Stomach (tissue), 4 donors: ENCODE data around the gene KIF2C.
"Not testable (repeated sequence)": the region's sequence is repeated elsewhere in the genome, so short reads cannot be mapped to it uniquely, and the experiment has no call there.

Experiments
- EP300 ChIP-seq: sonication (generic); formaldehyde crosslinking; IDR thresholded peaks from one replicate; pipeline ENCODE4 v1.6.1; 2017; ENCODE audit warnings: antibody characterized with exemption
- POLR2A ChIP-seq, 4 donors: fragments of 450-650 bp; IDR thresholded peaks; one replicate each; pipeline ENCODE4 v1.6.1; 2016; ENCODE audit warnings: antibody characterized with exemption in 4 of 4, control low read depth in 2 of 4, mild to moderate bottlenecking in 1 of 4, moderate library complexity in 1 of 4
- TF ChIP-seq, protein P1 (sequence below), 7 experiments: fragments of 450-650 bp in 4 of 7; fragments of 200-600 bp in 3 of 7; sonication (generic) in 3 of 7; IDR thresholded peaks; one replicate each; pipeline ENCODE4 v1.5.1; 2016 to 2019; ENCODE audit warnings: antibody characterized with exemption in 7 of 7, control low read depth in 2 of 7, mild to moderate bottlenecking in 1 of 7

DNA sequence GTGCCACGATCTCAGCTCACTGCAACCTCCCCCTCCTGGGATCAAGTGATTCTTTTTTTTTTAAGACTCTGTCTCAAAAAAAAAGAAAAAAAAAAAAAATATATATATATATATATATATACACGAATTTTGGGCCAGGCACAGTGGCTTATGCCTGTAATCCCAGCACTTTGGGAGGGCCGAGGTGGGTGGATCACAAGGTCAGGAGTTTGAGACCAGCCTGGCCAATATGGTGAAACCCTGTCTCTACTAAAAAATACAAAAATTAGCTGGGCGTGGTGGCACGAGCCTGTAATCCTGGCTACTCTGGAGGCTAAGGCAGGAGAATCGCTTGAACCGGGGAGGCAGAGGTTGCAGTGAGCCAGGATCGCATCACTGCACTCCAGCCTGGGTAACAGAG is 58.2 kb downstream of the KIF2C start:
- TF ChIP-seq, protein P1, sequence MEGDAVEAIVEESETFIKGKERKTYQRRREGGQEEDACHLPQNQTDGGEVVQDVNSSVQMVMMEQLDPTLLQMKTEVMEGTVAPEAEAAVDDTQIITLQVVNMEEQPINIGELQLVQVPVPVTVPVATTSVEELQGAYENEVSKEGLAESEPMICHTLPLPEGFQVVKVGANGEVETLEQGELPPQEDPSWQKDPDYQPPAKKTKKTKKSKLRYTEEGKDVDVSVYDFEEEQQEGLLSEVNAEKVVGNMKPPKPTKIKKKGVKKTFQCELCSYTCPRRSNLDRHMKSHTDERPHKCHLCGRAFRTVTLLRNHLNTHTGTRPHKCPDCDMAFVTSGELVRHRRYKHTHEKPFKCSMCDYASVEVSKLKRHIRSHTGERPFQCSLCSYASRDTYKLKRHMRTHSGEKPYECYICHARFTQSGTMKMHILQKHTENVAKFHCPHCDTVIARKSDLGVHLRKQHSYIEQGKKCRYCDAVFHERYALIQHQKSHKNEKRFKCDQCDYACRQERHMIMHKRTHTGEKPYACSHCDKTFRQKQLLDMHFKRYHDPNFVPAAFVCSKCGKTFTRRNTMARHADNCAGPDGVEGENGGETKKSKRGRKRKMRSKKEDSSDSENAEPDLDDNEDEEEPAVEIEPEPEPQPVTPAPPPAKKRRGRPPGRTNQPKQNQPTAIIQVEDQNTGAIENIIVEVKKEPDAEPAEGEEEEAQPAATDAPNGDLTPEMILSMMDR (IDR thresholded peaks at IDR 0.05) = not testable (repeated sequence)
- TF ChIP-seq POLR2A (IDR thresholded peaks at IDR 0.05); EP300: not testable (repeated sequence)
